VCaP (cell line): Measurements from ENCODE around the gene ISM1.

Source experiments
- H3K27ac ChIP-seq: fragments of 450-650 bp; 2 replicates; pipeline ENCODE4 v1.5.1; 2017
- TF ChIP-seq, protein P1 (sequence below): fragments of 450-650 bp; conservative IDR thresholded peaks from 2 replicates; pipeline ENCODE4 v1.5.1; 2017; ENCODE audit warnings: mild to moderate bottlenecking, moderate library complexity

Gene ISM1

DNA sequence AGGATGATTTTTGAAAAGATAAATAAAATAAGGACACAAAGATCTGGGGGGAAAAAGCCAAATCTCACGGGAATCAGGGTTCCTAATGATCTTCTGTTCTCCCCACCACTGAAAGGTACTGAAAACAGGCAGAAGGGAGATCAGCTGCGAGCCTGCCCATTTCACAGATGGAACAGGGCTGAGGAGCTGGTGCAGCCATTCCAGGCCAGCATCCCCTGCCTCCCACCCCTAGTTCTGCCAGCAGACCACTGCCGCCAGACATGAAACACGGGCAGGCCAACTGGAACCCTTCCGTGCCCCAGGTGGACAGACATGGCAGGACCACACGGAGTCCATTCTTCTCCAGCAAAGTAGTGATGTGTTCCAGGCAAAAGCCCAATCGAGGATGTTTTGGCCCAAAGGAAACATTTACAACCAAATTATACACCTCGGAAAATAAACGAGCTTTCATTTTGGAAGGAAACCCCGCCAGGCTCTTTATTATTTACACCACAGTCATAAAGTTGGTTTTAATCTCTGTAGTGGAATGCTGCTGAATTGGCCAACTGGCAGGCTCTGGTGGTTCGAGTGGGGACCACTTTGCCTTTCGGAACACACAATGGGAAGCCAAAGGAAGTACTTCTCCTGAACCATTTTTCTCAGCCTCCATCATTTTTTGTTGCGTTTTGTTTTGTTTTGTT is 28.2 kb downstream of the ISM1 start:
- TF ChIP-seq, protein P1, sequence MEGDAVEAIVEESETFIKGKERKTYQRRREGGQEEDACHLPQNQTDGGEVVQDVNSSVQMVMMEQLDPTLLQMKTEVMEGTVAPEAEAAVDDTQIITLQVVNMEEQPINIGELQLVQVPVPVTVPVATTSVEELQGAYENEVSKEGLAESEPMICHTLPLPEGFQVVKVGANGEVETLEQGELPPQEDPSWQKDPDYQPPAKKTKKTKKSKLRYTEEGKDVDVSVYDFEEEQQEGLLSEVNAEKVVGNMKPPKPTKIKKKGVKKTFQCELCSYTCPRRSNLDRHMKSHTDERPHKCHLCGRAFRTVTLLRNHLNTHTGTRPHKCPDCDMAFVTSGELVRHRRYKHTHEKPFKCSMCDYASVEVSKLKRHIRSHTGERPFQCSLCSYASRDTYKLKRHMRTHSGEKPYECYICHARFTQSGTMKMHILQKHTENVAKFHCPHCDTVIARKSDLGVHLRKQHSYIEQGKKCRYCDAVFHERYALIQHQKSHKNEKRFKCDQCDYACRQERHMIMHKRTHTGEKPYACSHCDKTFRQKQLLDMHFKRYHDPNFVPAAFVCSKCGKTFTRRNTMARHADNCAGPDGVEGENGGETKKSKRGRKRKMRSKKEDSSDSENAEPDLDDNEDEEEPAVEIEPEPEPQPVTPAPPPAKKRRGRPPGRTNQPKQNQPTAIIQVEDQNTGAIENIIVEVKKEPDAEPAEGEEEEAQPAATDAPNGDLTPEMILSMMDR = no peak
- no peak overlapping the region for H3K27ac ChIP-seq

DNA sequence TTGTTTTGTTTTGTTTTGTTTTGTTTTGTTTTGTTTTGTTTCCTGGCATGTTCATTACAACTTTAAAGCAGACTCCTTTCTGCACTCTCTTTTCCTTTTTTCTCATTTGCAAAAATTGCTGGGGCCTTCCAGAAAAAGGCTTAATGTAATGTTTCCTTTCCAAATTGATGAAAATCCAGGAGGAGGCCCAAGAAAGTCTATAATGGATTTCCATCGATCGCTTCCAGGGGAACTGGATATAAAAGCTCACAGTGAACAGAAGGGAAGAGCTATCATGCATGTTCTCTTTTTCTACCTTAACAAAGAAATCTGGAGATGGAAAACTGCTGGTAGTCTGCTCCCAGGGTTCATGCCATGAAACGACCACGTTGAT is 28.7 kb downstream of the ISM1 start:
- TF ChIP-seq, protein P1 = no peak
- no peak overlapping the region for H3K27ac ChIP-seq

DNA sequence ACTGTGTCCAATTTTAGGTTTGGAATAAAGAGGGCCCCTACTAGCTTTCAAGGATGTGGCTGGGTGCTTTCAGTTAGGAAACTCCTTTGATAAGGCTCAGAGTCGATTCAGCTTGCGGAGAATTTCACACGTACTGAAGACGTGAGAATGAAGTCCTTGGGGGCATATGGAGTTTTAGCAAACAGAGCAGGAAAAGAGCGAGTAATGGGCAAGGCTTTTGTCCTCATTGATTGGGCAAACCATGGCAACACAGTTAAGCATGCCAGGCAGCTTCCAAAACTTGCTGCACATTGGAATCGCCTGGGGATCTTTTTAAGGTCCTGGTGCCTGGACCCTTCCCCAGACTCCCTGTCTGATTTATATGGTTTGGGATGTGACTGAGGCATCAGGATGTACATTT is 29.2 kb downstream of the ISM1 start:
- TF ChIP-seq, protein P1 = no peak
- no peak overlapping the region for H3K27ac ChIP-seq

DNA sequence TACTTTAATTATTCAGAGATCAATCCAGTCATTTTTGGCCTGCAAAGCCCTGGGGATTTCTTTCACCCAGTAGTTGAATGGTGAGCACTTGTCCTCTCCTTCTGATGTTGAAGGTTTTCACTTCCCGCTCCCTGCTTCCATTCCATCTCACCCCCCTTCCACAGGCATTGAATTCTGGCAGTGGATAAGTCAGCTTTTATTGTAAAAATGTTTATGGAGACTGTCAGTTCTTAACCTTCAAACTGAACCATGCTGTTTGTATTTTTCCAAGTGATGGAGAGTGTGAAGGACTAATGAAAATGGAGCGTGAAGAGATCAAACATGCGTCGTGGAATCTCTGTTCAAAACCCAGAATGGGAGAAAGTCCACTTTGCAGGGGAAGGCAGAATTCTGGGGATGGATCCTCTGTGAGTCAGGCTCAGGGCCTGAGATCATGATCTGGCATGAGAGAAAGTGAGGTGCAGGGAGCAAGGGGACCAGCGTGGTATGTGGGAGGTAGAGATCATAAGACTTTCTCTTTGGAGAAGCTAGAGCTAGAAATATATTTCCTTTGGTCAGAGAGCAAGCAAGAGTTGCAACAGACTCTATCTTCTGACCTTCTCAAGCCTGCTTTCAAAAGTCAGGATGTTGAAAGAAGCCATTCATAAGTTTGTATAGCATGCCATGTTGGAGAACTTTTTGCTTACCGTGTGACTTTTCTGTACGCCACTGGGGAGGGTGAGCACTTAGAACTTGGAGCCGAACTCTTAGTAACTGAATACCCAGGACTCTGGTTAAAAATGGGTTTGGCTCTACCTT is 30.2 kb downstream of the ISM1 start:
- TF ChIP-seq, protein P1 = no peak

DNA sequence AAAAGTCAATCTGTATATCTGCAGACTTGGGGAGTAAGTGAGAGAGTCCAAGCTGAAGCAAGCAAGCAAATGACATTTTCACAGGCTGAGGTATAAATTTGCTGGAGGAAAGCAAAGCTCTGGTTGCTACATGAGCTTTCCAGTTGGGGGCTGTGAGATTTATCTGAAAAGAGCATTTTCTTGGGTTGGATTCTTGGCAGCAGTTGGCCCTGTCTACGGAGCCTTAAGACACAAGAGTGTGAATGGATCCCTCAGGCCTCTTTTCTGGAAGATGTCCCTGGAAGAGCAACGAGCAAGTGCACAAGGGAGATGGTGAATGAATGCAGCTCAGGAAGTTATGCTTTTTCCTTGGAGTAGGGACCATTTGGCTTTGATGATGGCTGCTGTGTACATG is 30.8 kb downstream of the ISM1 start:
- TF ChIP-seq, protein P1 = no peak
- H3K27ac ChIP-seq = no peak overlapping the region

More for the DNA sequence above, 30.2 kb downstream of the ISM1 start:
- no peak overlapping the region for H3K27ac ChIP-seq

DNA sequence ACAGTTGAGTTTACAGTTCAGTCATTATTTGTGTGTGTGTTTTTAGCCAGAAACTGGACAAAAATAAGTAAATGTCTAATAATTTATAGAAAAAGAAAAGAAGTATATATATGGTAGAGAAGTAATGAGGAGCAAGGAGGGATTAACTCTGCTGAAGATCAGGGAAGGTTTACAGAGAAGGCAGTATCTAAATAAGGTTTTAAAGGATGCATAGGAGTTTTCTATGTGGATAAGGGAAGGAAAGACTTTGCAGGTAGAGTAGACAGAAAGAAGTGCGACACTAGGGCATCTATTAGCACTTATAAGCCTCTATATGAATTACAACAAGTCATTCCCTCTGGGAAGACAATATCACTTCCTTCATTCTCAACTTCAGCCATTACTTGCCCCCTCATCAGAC is 34.3 kb downstream of the ISM1 start:
- H3K27ac ChIP-seq = no peak overlapping the region
- TF ChIP-seq, protein P1 = no peak

DNA sequence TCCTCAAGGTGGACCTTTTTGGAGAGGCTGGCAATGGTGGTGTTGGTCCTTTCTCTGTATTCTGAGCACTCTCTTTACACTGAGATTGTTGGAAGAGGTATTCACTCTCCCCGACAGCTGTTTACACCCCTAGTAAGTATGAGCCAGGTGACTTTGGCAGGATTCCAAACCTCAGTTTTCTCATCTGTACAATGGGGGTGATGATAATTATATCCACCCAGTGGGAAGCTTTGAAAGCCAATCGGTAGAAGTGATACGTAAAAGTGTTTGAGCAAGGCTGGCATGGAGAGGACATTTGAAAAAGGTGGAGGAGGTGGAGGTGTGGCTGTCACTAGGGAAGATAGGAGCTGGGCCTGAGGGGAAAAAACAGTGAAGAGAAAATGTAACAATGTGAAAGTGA is 35.5 kb downstream of the ISM1 start:
- TF ChIP-seq, protein P1 = no peak
- H3K27ac ChIP-seq = no peak overlapping the region
